A549 (cell line): ENCODE results near the gene PPIP5K1. TPM values are rescaled to one million over a fixed set of nuclear protein-coding genes. Genes with fewer than 3 reads are reported as not detected.

Experiments used
- ATAC-seq, 2 experiments: fragments of 200-7000 bp in 1 of 2; fragments of >200 bp in 1 of 2; cut with Nextera tagmentation in 1 of 2; cut with Tn5 transposase in 1 of 2; 3 replicates each; pipeline versions ENCODE4 v1.8.0 to v1.9.1; 2018 to 2020; ENCODE audit warnings: mild to moderate bottlenecking in 1 of 2, moderate library complexity in 1 of 2
- CTCF ChIA-PET: fragments of 300-600 bp; sonication (Branson Sonifier 250); formaldehyde crosslinking; extraction: SDS; loops from one replicate; lab custom pipeline; 2021; ENCODE audit warnings: antibody characterized with exemption, inconsistent platforms; lab: Yijun Ruan, JAX
- POLR2A ChIA-PET: fragments of 350-600 bp; formaldehyde crosslinking; extraction: SDS; loops from one replicate; lab custom pipeline; 2021; ENCODE audit warnings: antibody characterized with exemption, inconsistent platforms; lab: Yijun Ruan, JAX
- DNase-seq, 2 experiments: peaks; one replicate each; pipeline versions ENCODE4 v3.0.0 to v3.0.0-alpha.2; 2011 to 2016; ENCODE audit warnings: low read depth in 1 of 2, low spot score in 1 of 2
- FAIRE-seq: peaks from 2 replicates; lab custom pipeline; 2011; peaks lifted over from hg19 to GRCh38; lab: Jason Lieb, UNC
- H3K27ac ChIP-seq, 2 experiments: fragments of >200 bp; sonication (Bioruptor Twin); formaldehyde crosslinking; 3 replicates each; pipeline ENCODE4 v1.5.1; 2016 to 2017
- H3K4me1 ChIP-seq: fragments of >200 bp; sonication (Bioruptor Twin); formaldehyde crosslinking; 3 replicates; pipeline ENCODE4 v1.6.1; 2016
- H3K4me2 ChIP-seq: fragments of >200 bp; sonication (Bioruptor Twin); formaldehyde crosslinking; 3 replicates; pipeline ENCODE4 v1.6.1; 2016
- H3K4me3 ChIP-seq: fragments of >200 bp; sonication (Bioruptor Twin); formaldehyde crosslinking; 3 replicates; pipeline ENCODE4 v1.5.1; 2016
- H3K9me3 ChIP-seq: fragments of >200 bp; sonication (Bioruptor Twin); formaldehyde crosslinking; 3 replicates; pipeline ENCODE4 v1.6.1; 2016
- BHLHE40 ChIP-seq: IDR thresholded peaks from 2 replicates; pipeline ENCODE4 v1.6.1; 2012; ENCODE audit warnings: low read depth, low read length, inconsistent platforms
- CBX2 ChIP-seq: fragments of 200-600 bp; sonication (generic); IDR thresholded peaks from 2 replicates; pipeline ENCODE4 v1.6.1; 2016; ENCODE audit warnings: low read depth, mild to moderate bottlenecking, borderline replicate concordance
- CEBPB ChIP-seq, 2 experiments: fragments of >200 bp in 1 of 2; sonication (Bioruptor Twin) in 1 of 2; formaldehyde crosslinking in 1 of 2; IDR thresholded peaks; 2 replicates each; pipeline ENCODE4 v1.6.1; 2012 to 2016
- EHF ChIP-seq: fragments of 250-450 bp; sonication (Bioruptor Pico); IDR thresholded peaks from 2 replicates; pipeline ENCODE4 v1.5.0; 2020; ENCODE audit warnings: mild to moderate bottlenecking
- FOSL2 ChIP-seq, 2 experiments: fragments of 450-650 bp in 1 of 2; fragments of >200 bp in 1 of 2; sonication (Bioruptor Twin) in 1 of 2; formaldehyde crosslinking; IDR thresholded peaks; 2 replicates each; pipeline versions ENCODE4 v1.5.0 to v1.6.1; 2016 to 2020; ENCODE audit warnings: mild to moderate bottlenecking in 1 of 2, moderate library complexity in 1 of 2
- GATA3 ChIP-seq: IDR thresholded peaks from 2 replicates; pipeline ENCODE4 v1.6.1; 2012; ENCODE audit warnings: borderline replicate concordance
- HEYL ChIP-seq: fragments of 250-450 bp; sonication (Bioruptor Pico); IDR thresholded peaks from 2 replicates; pipeline ENCODE4 v1.8.0; 2021; ENCODE audit warnings: mild to moderate bottlenecking, moderate library complexity
- HOXB13 ChIP-seq: fragments of 250-450 bp; sonication (Bioruptor Pico); IDR thresholded peaks from 2 replicates; pipeline ENCODE4 v1.5.0; 2020; ENCODE audit warnings: low read depth, mild to moderate bottlenecking, moderate library complexity
- HOXB5 ChIP-seq: fragments of 250-450 bp; sonication (Bioruptor Pico); IDR thresholded peaks from 2 replicates; pipeline ENCODE4 v1.5.0; 2020; ENCODE audit warnings: mild to moderate bottlenecking, moderate library complexity
- KDM1A ChIP-seq: fragments of 200-600 bp; sonication (generic); IDR thresholded peaks from 2 replicates; pipeline ENCODE4 v1.6.1; 2016; ENCODE audit warnings: low read depth, mild to moderate bottlenecking
- MAZ ChIP-seq: fragments of 150-350 bp; IDR thresholded peaks from 2 replicates; pipeline ENCODE4 v1.6.1; 2014; ENCODE audit warnings: antibody characterized with exemption, low read depth, low read length, borderline replicate concordance
- MYC ChIP-seq: IDR thresholded peaks from 2 replicates; pipeline ENCODE4 v1.6.1; 2012; ENCODE audit warnings: mild to moderate bottlenecking, inconsistent platforms, low read length, improper control_type of control experiment, borderline replicate concordance
- NPAS2 ChIP-seq: fragments of 250-450 bp; sonication (Bioruptor Pico); IDR thresholded peaks from 2 replicates; pipeline ENCODE4 v1.8.0; 2022; ENCODE audit warnings: mild to moderate bottlenecking, moderate library complexity, borderline replicate concordance
- PHF8 ChIP-seq: fragments of 200-600 bp; sonication (generic); IDR thresholded peaks from 2 replicates; pipeline ENCODE4 v1.6.1; 2016; ENCODE audit warnings: low read depth, mild to moderate bottlenecking, antibody characterized with exemption, moderate library complexity, borderline replicate concordance
- POLR2AphosphoS2 ChIP-seq: conservative IDR thresholded peaks from 2 replicates; pipeline ENCODE4 v1.6.1; 2012; ENCODE audit warnings: low read length, improper control_type of control experiment, inconsistent platforms
- TFCP2L1 ChIP-seq: fragments of 250-450 bp; sonication (Bioruptor Pico); IDR thresholded peaks from 2 replicates; pipeline ENCODE4 v1.5.0; 2021; ENCODE audit warnings: mild to moderate bottlenecking
- ZC3H11A ChIP-seq: fragments of 450-650 bp; IDR thresholded peaks from 2 replicates; pipeline ENCODE4 v1.6.1; 2014; ENCODE audit warnings: antibody characterized with exemption, mild to moderate bottlenecking
- ZFP36 ChIP-seq: fragments of 450-650 bp; IDR thresholded peaks from 2 replicates; pipeline ENCODE4 v1.6.1; 2014; ENCODE audit warnings: borderline replicate concordance; ENCODE audit not compliant: partially characterized antibody
- ZSCAN20 ChIP-seq: fragments of 250-450 bp; sonication (Bioruptor Pico); IDR thresholded peaks from 2 replicates; pipeline ENCODE4 v1.8.0; 2022; ENCODE audit warnings: mild to moderate bottlenecking, moderate library complexity
- WGBS: methylation state at CpG from one replicate; pipeline ENCODE4 v1.1.6; 2017; ENCODE audit errors: missing lambda C conversion rate; 5-methylcytosine and 5-hydroxymethylcytosine counted together
- polyA plus RNA-seq, 4 experiments: library from polyadenylated mRNA; depleted of rRNA in 3 of 4; stranded (reverse); fragments of >200 nt; fragmentation: RNase III in 1 of 4; extraction: RNeasy Plus Mini Kit Qiagen cat#74134 plus additional on column Dnase treatment in 1 of 4; gene quantifications; 2 replicates in 3 of 4; 3 replicates in 1 of 4; pipeline ENCODE4 v1.2.3, GENCODE V29; 2011 to 2017
- TF ChIP-seq, protein P1 (sequence below): fragments of 150-350 bp; IDR thresholded peaks from 2 replicates; pipeline ENCODE4 v1.6.1; 2014; ENCODE audit warnings: low read depth, mild to moderate bottlenecking, low read length
- TF ChIP-seq, protein P2 (sequence below): IDR thresholded peaks from 2 replicates; pipeline ENCODE4 v1.6.1; 2012
- TF ChIP-seq, protein P3 (sequence below): fragments of >200 bp; sonication (Bioruptor Twin); formaldehyde crosslinking; IDR thresholded peaks from 3 replicates; pipeline ENCODE4 v1.5.1; 2016
- TF ChIP-seq, protein P4 (sequence below): fragments of 200-600 bp; sonication (generic); IDR thresholded peaks from 2 replicates; pipeline ENCODE4 v1.6.1; 2016; ENCODE audit warnings: antibody characterized with exemption, mild to moderate bottlenecking, moderate library complexity
- TF ChIP-seq, protein P5 (sequence below): fragments of >200 bp; sonication (Bioruptor Twin); formaldehyde crosslinking; IDR thresholded peaks from 2 replicates; pipeline ENCODE4 v1.6.1; 2016

Gene PPIP5K1
- polyA plus RNA-seq, 2 of the 4 experiments (the other 2 are of a cell fraction), result 9.3 to 19.2 TPM

DNA sequence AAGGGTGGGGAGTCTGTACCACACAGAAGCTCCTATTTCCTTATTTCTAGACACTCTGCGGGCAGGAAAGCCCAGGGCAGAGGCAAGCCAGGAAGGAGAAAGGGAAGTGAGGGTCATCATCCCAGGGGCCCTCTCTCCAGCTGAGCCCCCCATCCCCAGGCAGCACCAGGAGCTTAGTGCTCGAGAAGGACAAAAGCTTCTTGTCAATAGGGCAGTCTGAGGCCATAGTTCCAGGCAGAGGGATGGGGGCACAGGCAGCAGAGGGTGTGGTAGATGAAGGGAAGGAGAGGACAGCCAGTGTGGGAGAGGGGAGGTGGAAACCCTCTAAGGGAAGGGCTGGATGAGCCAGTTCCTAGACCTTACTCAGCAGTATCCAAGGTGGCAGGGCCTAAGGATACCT lies 69.9 kb downstream of the PPIP5K1 start:
- Histone ChIP-seq H3K4me3 (no peak overlapping the region), H3K27ac (no peak overlapping the region)
- no peak for ATAC-seq
- TF ChIP-seq, protein P1, sequence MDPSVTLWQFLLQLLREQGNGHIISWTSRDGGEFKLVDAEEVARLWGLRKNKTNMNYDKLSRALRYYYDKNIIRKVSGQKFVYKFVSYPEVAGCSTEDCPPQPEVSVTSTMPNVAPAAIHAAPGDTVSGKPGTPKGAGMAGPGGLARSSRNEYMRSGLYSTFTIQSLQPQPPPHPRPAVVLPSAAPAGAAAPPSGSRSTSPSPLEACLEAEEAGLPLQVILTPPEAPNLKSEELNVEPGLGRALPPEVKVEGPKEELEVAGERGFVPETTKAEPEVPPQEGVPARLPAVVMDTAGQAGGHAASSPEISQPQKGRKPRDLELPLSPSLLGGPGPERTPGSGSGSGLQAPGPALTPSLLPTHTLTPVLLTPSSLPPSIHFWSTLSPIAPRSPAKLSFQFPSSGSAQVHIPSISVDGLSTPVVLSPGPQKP, result no peak
- TF ChIP-seq HEYL (CRISPR knock-in tag), result no peak
- TF ChIP-seq, protein P2, sequence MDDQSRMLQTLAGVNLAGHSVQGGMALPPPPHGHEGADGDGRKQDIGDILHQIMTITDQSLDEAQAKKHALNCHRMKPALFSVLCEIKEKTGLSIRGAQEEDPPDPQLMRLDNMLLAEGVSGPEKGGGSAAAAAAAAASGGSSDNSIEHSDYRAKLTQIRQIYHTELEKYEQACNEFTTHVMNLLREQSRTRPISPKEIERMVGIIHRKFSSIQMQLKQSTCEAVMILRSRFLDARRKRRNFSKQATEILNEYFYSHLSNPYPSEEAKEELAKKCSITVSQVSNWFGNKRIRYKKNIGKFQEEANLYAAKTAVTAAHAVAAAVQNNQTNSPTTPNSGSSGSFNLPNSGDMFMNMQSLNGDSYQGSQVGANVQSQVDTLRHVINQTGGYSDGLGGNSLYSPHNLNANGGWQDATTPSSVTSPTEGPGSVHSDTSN, result no peak
- no peak for TF ChIP-seq BHLHE40
- no peak for TF ChIP-seq GATA3
- no peak for TF ChIP-seq ZSCAN20
- TF ChIP-seq HOXB13 (CRISPR knock-in tag), result no peak
- TF ChIP-seq, protein P3, sequence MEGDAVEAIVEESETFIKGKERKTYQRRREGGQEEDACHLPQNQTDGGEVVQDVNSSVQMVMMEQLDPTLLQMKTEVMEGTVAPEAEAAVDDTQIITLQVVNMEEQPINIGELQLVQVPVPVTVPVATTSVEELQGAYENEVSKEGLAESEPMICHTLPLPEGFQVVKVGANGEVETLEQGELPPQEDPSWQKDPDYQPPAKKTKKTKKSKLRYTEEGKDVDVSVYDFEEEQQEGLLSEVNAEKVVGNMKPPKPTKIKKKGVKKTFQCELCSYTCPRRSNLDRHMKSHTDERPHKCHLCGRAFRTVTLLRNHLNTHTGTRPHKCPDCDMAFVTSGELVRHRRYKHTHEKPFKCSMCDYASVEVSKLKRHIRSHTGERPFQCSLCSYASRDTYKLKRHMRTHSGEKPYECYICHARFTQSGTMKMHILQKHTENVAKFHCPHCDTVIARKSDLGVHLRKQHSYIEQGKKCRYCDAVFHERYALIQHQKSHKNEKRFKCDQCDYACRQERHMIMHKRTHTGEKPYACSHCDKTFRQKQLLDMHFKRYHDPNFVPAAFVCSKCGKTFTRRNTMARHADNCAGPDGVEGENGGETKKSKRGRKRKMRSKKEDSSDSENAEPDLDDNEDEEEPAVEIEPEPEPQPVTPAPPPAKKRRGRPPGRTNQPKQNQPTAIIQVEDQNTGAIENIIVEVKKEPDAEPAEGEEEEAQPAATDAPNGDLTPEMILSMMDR, result no peak
- TF ChIP-seq ZFP36, result no peak
- TF ChIP-seq HOXB5, result no peak
- TF ChIP-seq NPAS2, result no peak
- TF ChIP-seq, protein P4, sequence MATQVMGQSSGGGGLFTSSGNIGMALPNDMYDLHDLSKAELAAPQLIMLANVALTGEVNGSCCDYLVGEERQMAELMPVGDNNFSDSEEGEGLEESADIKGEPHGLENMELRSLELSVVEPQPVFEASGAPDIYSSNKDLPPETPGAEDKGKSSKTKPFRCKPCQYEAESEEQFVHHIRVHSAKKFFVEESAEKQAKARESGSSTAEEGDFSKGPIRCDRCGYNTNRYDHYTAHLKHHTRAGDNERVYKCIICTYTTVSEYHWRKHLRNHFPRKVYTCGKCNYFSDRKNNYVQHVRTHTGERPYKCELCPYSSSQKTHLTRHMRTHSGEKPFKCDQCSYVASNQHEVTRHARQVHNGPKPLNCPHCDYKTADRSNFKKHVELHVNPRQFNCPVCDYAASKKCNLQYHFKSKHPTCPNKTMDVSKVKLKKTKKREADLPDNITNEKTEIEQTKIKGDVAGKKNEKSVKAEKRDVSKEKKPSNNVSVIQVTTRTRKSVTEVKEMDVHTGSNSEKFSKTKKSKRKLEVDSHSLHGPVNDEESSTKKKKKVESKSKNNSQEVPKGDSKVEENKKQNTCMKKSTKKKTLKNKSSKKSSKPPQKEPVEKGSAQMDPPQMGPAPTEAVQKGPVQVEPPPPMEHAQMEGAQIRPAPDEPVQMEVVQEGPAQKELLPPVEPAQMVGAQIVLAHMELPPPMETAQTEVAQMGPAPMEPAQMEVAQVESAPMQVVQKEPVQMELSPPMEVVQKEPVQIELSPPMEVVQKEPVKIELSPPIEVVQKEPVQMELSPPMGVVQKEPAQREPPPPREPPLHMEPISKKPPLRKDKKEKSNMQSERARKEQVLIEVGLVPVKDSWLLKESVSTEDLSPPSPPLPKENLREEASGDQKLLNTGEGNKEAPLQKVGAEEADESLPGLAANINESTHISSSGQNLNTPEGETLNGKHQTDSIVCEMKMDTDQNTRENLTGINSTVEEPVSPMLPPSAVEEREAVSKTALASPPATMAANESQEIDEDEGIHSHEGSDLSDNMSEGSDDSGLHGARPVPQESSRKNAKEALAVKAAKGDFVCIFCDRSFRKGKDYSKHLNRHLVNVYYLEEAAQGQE, result no peak
- TF ChIP-seq, all 56 proteins: peak for 0
- DNase-seq (no peak), FAIRE-seq (no peak)
- Histone ChIP-seq H3K4me2 (no peak overlapping the region), H3K4me1 (no peaks in the 10 kb centered on the region), H3K9me3 (no peaks in the 10 kb centered on the region)
- 94% methylated on average over 2 of the region's 2 CpGs for WGBS
- POLR2A ChIA-PET, result interaction anchor here (1.2 kb wide), 1 partner anchor 9 kb away, joined by 3 read pairs; no protein-coding TSS in a partner anchor
- CTCF ChIA-PET, result interaction anchor here (3.1 kb wide), 1 partner anchor 9 kb away, joined by 13 read pairs; no protein-coding TSS in a partner anchor

DNA sequence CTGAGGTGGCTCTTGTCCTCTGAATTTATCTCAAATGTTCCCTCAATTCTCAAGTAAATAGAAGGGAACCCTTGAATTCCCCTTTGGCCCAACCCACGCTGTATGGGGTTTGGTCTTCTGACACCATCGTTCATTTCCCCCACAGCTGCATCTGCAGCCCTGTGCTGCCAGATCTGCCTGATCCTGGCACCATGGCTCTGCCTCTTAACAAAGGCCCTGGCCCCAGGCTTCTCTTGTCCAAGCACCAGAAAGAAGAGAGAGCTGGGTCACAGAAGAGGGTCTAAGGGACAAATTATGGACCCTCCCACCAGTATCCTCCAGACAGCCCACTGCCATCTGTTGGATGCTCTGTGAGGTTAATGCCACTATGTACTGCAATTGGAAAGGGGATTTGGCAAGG lies 70.8 kb downstream of the PPIP5K1 start:
- ChIA-PET CTCF (no interaction called here), POLR2A (no interaction called here)
- no peak overlapping the region for H3K27ac ChIP-seq
- H3K4me1 ChIP-seq, result no peaks in the 10 kb centered on the region
- H3K9me3 ChIP-seq, result no peaks in the 10 kb centered on the region
- DNase-seq (no peak), ATAC-seq (no peak), FAIRE-seq (no peak)
- no peak overlapping the region for H3K4me2 ChIP-seq
- 80% methylated on average over 2 of the region's 2 CpGs for WGBS
- TF ChIP-seq ZC3H11A, result no peak
- TF ChIP-seq ZFP36, result no peak
- TF ChIP-seq ZSCAN20, result no peak
- no peak for TF ChIP-seq FOSL2 (IDR thresholded peaks at IDR 0.05)
- no peak for TF ChIP-seq FOSL2 (CRISPR knock-in tag; IDR thresholded peaks at IDR 0.05)
- TF ChIP-seq MYC, result no peak
- TF ChIP-seq MAZ, result no peak
- no peak for TF ChIP-seq CEBPB (IDR thresholded peaks at IDR 0.05)
- no peak for TF ChIP-seq CBX2
- TF ChIP-seq POLR2AphosphoS2, result no peak
- TF ChIP-seq PHF8, result no peak
- no peak for TF ChIP-seq TFCP2L1 (CRISPR knock-in tag)
- TF ChIP-seq, protein P3, result no peak
- no peak for TF ChIP-seq HOXB13 (CRISPR knock-in tag)
- TF ChIP-seq, protein P5, sequence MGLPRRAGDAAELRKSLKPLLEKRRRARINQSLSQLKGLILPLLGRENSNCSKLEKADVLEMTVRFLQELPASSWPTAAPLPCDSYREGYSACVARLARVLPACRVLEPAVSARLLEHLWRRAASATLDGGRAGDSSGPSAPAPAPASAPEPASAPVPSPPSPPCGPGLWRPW, result no peak
- no peak for TF ChIP-seq EHF (CRISPR knock-in tag)
- TF ChIP-seq KDM1A, result no peak
- no peak overlapping the region for H3K4me3 ChIP-seq
